ENCODE data around the gene ZNF70.

The ZNF70 gene

DNA sequence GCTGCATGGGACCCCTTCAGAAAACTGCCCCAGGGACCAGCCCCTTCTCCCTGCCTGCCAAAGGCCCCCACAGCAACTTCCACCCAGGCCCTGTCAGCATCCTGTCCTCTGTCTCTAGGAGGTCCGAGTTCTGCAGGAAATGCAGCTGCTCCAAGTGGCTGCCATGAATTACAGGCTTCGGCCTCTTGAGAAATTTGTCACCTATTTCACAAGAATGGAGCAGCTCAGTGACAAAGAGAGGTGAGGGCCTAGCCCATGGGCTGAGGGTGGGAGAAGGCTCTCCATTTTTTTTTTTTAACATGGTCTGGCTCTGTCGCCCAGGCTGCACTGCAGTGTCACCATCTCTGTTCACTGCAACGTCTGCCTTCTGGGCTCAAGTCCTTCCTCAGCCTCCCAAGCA is 52.8 kb downstream of the ZNF70 start:
- H3K4ac ChIP-seq (ENCODE audit: low read depth in 1 of 2, low read length in 2 of 2) = no peak overlapping the region
- H3K4me2 ChIP-seq (ENCODE audit: low read length, poor library complexity, severe bottlenecking) = no peak overlapping the region
- no peak overlapping the region for H4K91ac ChIP-seq (ENCODE audit: low read length)
- no peak overlapping the region for H3K14ac ChIP-seq (ENCODE audit: low read length in 2 of 2)
- no peak overlapping the region for H2BK12ac ChIP-seq (ENCODE audit: low read length in 2 of 2)
- peaks cover 47 to 69% of the 10 kb centered on the region in 2 experiments for H3K36me3 ChIP-seq (ENCODE audit: control insufficient read depth in 1 of 2, insufficient read depth in 2 of 2, low read depth in 1 of 2, low read length in 2 of 2)
- H3K27me3 ChIP-seq (ENCODE audit: control insufficient read depth in 1 of 2, insufficient read depth in 1 of 2, low read length in 2 of 2) = no peaks in the 10 kb centered on the region
- no peak overlapping the region for H2BK120ac ChIP-seq (ENCODE audit: low read depth, low read length)
- DNase-seq = no peak
- no peak overlapping the region for H2AFZ ChIP-seq (ENCODE audit: low read depth, low read length)
- H3K27ac ChIP-seq (ENCODE audit: low read length, poor library complexity, severe bottlenecking) = no peak overlapping the region
- H2AK5ac ChIP-seq (ENCODE audit: low read length, severe bottlenecking) = no peak overlapping the region
- peaks cover 3% of the 10 kb centered on the region for H3K4me1 ChIP-seq (ENCODE audit: control insufficient read depth, insufficient read depth, low read depth, low read length)
- H4K8ac ChIP-seq (ENCODE audit: low read length) = no peak overlapping the region
- H3K9me3 ChIP-seq (ENCODE audit: control insufficient read depth, low read length) = no peaks in the 10 kb centered on the region
- no peak overlapping the region for H2BK15ac ChIP-seq (ENCODE audit: low read depth, poor library complexity, severe bottlenecking)
- peaks cover 14% of the 10 kb centered on the region for H3K79me1 ChIP-seq (replicated peaks; ENCODE audit: low read length, poor library complexity, severe bottlenecking)
- 86% methylated on average over 4 of the region's 4 CpGs for WGBS
- H3K4me3 ChIP-seq (ENCODE audit: insufficient read depth in 1 of 2, low read depth in 1 of 2, low read length in 2 of 2) = no peak overlapping the region
- no peak overlapping the region for H2BK5ac ChIP-seq (ENCODE audit: low read depth, low read length, poor library complexity, severe bottlenecking)
- no peak overlapping the region for H3K9ac ChIP-seq (ENCODE audit: low read length)
- H3K23ac ChIP-seq (ENCODE audit: low read length in 2 of 2) = no peak overlapping the region
- H3K18ac ChIP-seq (ENCODE audit: low read depth in 1 of 2, low read length in 2 of 2) = no peak overlapping the region

DNA sequence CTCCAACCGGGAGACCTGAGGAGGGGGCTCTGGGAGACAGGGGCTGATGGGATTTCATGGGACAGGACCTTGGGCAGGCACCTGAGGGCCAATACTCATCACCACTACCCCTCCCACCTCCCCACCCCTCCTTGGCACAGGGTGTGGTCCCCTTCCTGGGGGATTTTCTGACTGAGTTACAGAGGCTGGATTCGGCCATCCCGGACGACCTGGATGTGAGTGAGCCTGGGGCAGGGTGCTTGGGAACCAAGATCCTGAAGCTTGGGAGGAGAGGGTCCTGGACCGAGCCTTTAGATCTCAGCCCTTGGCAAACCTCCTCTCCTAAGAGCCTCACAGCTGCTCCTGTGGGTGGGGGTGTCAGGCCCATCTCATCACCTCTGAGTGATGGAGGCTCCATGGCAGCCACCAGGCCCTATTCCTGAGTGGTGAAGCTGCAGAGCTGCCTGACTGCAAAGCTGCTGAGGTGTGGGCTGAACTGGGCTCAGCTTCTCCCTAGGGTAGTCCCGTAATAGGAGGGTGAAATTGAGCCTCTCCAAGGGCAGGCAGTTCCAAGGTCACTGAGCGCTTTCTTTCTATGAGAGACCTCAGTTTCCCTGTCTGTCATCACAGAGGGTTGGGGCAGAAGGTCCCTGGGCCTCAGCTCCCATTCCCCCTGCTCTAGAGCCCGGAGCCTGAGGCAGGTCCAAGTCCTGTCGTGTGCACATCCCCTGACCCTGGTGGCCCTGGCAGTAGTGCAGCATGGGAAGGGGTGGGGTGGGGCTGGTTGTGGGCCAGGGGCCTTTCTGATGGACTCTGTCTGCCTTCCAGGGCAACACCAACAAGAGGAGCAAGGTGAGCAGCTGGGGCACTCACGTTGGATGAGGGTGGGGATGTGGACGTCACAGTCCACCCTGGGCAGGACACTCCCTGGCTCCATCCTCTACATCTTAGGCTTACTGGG is 53.6 kb downstream of the ZNF70 start:
- H2AFZ ChIP-seq (ENCODE audit: low read depth, low read length) = no peak overlapping the region
- no peak overlapping the region for H3K4me3 ChIP-seq (ENCODE audit: insufficient read depth in 1 of 2, low read depth in 1 of 2, low read length in 2 of 2)
- no peak for DNase-seq
- H3K4me2 ChIP-seq (ENCODE audit: low read length, poor library complexity, severe bottlenecking) = no peak overlapping the region
- no peak overlapping the region for H2BK15ac ChIP-seq (ENCODE audit: low read depth, poor library complexity, severe bottlenecking)
- peaks cover 11% of the 10 kb centered on the region for H3K79me1 ChIP-seq (replicated peaks; ENCODE audit: low read length, poor library complexity, severe bottlenecking)
- no peak overlapping the region for H3K9ac ChIP-seq (ENCODE audit: low read length)
- H2BK120ac ChIP-seq (ENCODE audit: low read depth, low read length) = no peak overlapping the region
- H3K27me3 ChIP-seq (ENCODE audit: control insufficient read depth in 1 of 2, insufficient read depth in 1 of 2, low read length in 2 of 2) = no peaks in the 10 kb centered on the region
- peaks cover 3% of the 10 kb centered on the region for H3K4me1 ChIP-seq (ENCODE audit: control insufficient read depth, insufficient read depth, low read depth, low read length)
- H4K8ac ChIP-seq (ENCODE audit: low read length) = no peak overlapping the region
- H3K27ac ChIP-seq (ENCODE audit: low read length, poor library complexity, severe bottlenecking) = no peak overlapping the region
- no peak overlapping the region for H3K14ac ChIP-seq (ENCODE audit: low read length in 2 of 2)
- H2BK12ac ChIP-seq (ENCODE audit: low read length in 2 of 2) = no peak overlapping the region
- peaks cover 52 to 64% of the 10 kb centered on the region in 2 experiments for H3K36me3 ChIP-seq (ENCODE audit: control insufficient read depth in 1 of 2, insufficient read depth in 2 of 2, low read depth in 1 of 2, low read length in 2 of 2)
- no peak overlapping the region for H4K91ac ChIP-seq (ENCODE audit: low read length)
- H3K4ac ChIP-seq (ENCODE audit: low read depth in 1 of 2, low read length in 2 of 2) = no peak overlapping the region
- no peak overlapping the region for H3K18ac ChIP-seq (ENCODE audit: low read depth in 1 of 2, low read length in 2 of 2)
- no peak overlapping the region for H3K23ac ChIP-seq (ENCODE audit: low read length in 2 of 2)
- H2AK5ac ChIP-seq (ENCODE audit: low read length, severe bottlenecking) = no peak overlapping the region
- H2BK5ac ChIP-seq (ENCODE audit: low read depth, low read length, poor library complexity, severe bottlenecking) = no peak overlapping the region
- no peaks in the 10 kb centered on the region for H3K9me3 ChIP-seq (ENCODE audit: control insufficient read depth, low read length)
- 95% methylated on average over 10 of the region's 11 CpGs for WGBS

DNA sequence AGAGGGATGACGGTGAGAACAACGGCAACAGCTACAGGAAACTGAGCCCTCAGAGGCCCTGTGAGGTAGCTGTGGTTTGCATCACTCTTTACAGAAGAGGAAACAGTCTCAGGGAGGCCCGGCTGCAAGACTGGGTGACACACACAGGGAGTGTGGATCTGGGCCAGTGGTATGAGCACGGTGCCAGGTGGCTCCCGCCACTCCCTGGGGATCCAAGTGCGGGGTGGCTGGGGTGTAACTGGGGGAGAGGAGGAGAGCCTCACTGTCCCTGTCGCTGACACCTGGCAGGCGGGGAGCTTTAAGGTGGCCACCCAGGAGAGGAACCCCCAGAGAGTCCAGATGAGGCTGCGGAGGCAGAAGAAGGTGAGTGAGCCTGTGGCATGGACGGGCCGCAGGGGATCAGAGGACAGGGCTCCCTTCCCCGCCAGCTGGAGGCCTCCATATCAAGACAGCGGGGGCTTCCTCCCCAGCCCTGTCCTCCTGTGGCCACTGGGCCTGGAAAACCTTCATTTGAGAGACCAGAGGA is 54.5 kb downstream of the ZNF70 start:
- Histone ChIP-seq H2BK120ac (ENCODE audit: low read depth, low read length) (no peak overlapping the region), H4K91ac (ENCODE audit: low read length) (no peak overlapping the region), H3K27ac (ENCODE audit: low read length, poor library complexity, severe bottlenecking) (no peak overlapping the region), H3K18ac (ENCODE audit: low read depth in 1 of 2, low read length in 2 of 2) (no peak overlapping the region), H3K4me2 (ENCODE audit: low read length, poor library complexity, severe bottlenecking) (no peak overlapping the region), H3K4me3 (ENCODE audit: insufficient read depth in 1 of 2, low read depth in 1 of 2, low read length in 2 of 2) (no peak overlapping the region), H3K9me3 (ENCODE audit: control insufficient read depth, low read length) (no peaks in the 10 kb centered on the region), H2BK15ac (ENCODE audit: low read depth, poor library complexity, severe bottlenecking) (no peak overlapping the region), H3K36me3 (ENCODE audit: control insufficient read depth in 1 of 2, insufficient read depth in 2 of 2, low read depth in 1 of 2, low read length in 2 of 2) (peaks cover 55 to 57% of the 10 kb centered on the region in 2 experiments), H2AK5ac (ENCODE audit: low read length, severe bottlenecking) (no peak overlapping the region), H3K23ac (ENCODE audit: low read length in 2 of 2) (no peak overlapping the region), H3K4ac (ENCODE audit: low read depth in 1 of 2, low read length in 2 of 2) (no peak overlapping the region), H2BK5ac (ENCODE audit: low read depth, low read length, poor library complexity, severe bottlenecking) (no peak overlapping the region), H4K8ac (ENCODE audit: low read length) (no peak overlapping the region), H2BK12ac (ENCODE audit: low read length in 2 of 2) (no peak overlapping the region), H3K27me3 (ENCODE audit: control insufficient read depth in 1 of 2, insufficient read depth in 1 of 2, low read length in 2 of 2) (no peaks in the 10 kb centered on the region), H2AFZ (ENCODE audit: low read depth, low read length) (no peak overlapping the region), H3K14ac (ENCODE audit: low read length in 2 of 2) (no peak overlapping the region), H3K9ac (ENCODE audit: low read length) (no peak overlapping the region), H3K4me1 (ENCODE audit: control insufficient read depth, insufficient read depth, low read depth, low read length) (peaks cover 3% of the 10 kb centered on the region), H3K79me1 (replicated peaks; ENCODE audit: low read length, poor library complexity, severe bottlenecking) (peaks cover 5% of the 10 kb centered on the region)
- no peak for DNase-seq
- 95% methylated on average over 13 of the region's 13 CpGs for WGBS

DNA sequence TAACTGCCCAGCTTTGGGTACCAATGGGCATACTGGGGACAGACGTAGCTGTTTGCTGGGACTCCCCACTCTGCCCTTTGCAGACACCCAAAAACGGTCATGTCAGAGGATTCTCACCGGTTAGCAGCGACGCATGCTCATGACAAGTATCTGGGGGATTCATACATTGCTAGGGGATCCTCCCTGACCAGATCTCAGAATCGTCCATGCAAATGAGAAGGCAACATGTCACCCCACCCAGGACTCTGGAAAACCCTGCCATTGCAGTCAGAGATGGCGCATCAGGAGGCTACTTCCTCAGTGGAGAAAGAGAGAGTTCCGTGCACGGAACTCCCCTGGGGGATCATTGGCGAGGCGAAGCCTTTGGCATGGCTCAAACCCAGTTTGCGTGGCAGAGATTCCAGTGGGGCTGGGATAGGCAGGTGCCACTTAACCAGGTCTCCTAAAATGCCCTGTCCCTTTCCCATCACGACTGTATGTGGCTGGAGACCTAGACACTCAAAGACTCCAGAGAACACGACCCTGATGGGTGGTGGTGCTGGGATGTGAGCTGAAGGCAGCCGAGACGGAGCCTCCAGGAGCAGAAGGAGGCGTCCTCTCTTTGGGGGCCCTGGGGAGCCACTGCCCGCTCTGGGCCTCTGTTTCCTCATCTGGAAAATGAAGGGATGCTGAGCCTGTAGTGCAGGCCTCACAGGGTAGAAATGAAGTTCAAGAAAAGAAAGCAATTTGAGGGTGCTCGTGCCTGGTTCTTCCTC is 55.2 kb downstream of the ZNF70 start:
- peaks cover 3% of the 10 kb centered on the region for H3K4me1 ChIP-seq (ENCODE audit: control insufficient read depth, insufficient read depth, low read depth, low read length)
- H3K9ac ChIP-seq (ENCODE audit: low read length) = no peak overlapping the region
- peaks cover 53 to 57% of the 10 kb centered on the region in 2 experiments for H3K36me3 ChIP-seq (ENCODE audit: control insufficient read depth in 1 of 2, insufficient read depth in 2 of 2, low read depth in 1 of 2, low read length in 2 of 2)
- no peak overlapping the region for H3K18ac ChIP-seq (ENCODE audit: low read depth in 1 of 2, low read length in 2 of 2)
- H2BK5ac ChIP-seq (ENCODE audit: low read depth, low read length, poor library complexity, severe bottlenecking) = no peak overlapping the region
- no peak overlapping the region for H3K4ac ChIP-seq (ENCODE audit: low read depth in 1 of 2, low read length in 2 of 2)
- no peak overlapping the region for H3K14ac ChIP-seq (ENCODE audit: low read length in 2 of 2)
- H3K9me3 ChIP-seq (ENCODE audit: control insufficient read depth, low read length) = no peaks in the 10 kb centered on the region
- H2BK120ac ChIP-seq (ENCODE audit: low read depth, low read length) = no peak overlapping the region
- H4K8ac ChIP-seq (ENCODE audit: low read length) = no peak overlapping the region
- H3K23ac ChIP-seq (ENCODE audit: low read length in 2 of 2) = no peak overlapping the region
- no peaks in the 10 kb centered on the region for H3K27me3 ChIP-seq (ENCODE audit: control insufficient read depth in 1 of 2, insufficient read depth in 1 of 2, low read length in 2 of 2)
- H3K79me1 ChIP-seq (replicated peaks; ENCODE audit: low read length, poor library complexity, severe bottlenecking) = peaks cover 5% of the 10 kb centered on the region
- no peak overlapping the region for H2BK12ac ChIP-seq (ENCODE audit: low read length in 2 of 2)
- no peak overlapping the region for H4K91ac ChIP-seq (ENCODE audit: low read length)
- H3K4me2 ChIP-seq (ENCODE audit: low read length, poor library complexity, severe bottlenecking) = no peak overlapping the region
- H2BK15ac ChIP-seq (ENCODE audit: low read depth, poor library complexity, severe bottlenecking) = no peak overlapping the region
- WGBS = 92% methylated on average over 19 of the region's 19 CpGs
- no peak overlapping the region for H2AK5ac ChIP-seq (ENCODE audit: low read length, severe bottlenecking)
- H3K4me3 ChIP-seq (ENCODE audit: insufficient read depth in 1 of 2, low read depth in 1 of 2, low read length in 2 of 2) = no peak overlapping the region
- no peak overlapping the region for H2AFZ ChIP-seq (ENCODE audit: low read depth, low read length)
- H3K27ac ChIP-seq (ENCODE audit: low read length, poor library complexity, severe bottlenecking) = no peak overlapping the region
- DNase-seq = no peak

Data from mesenchymal stem cell (in vitro differentiated cells and primary cell).